ENCODE data around the gene HBG2. TPM values are rescaled to one million over a fixed set of nuclear protein-coding genes. Genes with fewer than 3 reads are reported as not detected.

HBG2 gene
- total and polyA plus RNA-seq, 2 of the 4 experiments (the other 2 are of a cell fraction): 0.54 TPM; not detected in 1

DNA sequence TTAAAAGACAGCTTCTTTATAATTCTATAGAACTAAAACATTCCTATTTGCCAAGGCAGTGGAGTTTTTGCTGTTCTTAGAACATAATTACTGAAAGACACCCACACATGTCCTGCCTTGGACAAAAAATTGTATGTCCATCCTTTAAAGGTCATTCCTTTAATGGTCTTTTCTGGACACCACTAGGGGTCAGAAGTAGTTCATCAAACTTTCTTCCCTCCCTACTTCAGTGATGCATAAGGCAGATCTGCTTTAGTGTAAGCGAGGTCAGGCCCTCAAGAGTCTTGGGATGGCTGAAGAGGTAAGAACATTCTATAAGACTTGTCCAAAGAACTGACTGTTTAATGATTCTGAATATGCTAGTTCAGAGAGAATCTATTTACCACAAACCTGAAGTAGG, 49.8 kb downstream of the HBG2 start:
- Histone ChIP-seq H4K20me1 (ENCODE audit: insufficient read depth, low read length) (no peaks in the 10 kb centered on the region), H3K4me1 (ENCODE audit: control insufficient read depth, insufficient read depth, low read length) (peaks cover 4% of the 10 kb centered on the region; the same call in 1 of the 2 replicates), H3K18ac (ENCODE audit: low read depth, low read length) (peak overlapping the region; percentile 31; the same call in 1 of the 2 replicates), H2AK9ac (replicated peaks; ENCODE audit: low read depth, low read length, poor library complexity) (no peak overlapping the region), H2BK20ac (ENCODE audit: low read depth, low read length) (peak overlapping the region; percentile 67; the same call in 1 of the 2 replicates), H3K4me2 (ENCODE audit: low read depth, low read length) (no peak overlapping the region), H2AFZ (replicated peaks; ENCODE audit: low read length, poor library complexity) (no peak overlapping the region), H3K4me3 (ENCODE audit: insufficient read depth, low read depth, low read length) (no peak overlapping the region), H3K9me1 (ENCODE audit: insufficient read depth, low read length) (no peaks in the 10 kb centered on the region), H3K4ac (ENCODE audit: low read depth, low read length) (peak overlapping the region; percentile 4; the same call in 1 of the 2 replicates), H4K8ac (ENCODE audit: low read depth in 2 of 2, low read length in 2 of 2) (peak overlapping the region in 1 of 2 experiments; percentile 16; a peak in 1 of 4 replicates), H4K91ac (ENCODE audit: insufficient read depth, low read depth, low read length) (0 out of 2 replicates have a peak overlapping the region, but pooled peaks have one; percentile 0), H3K27me3 (ENCODE audit: control insufficient read depth, insufficient read depth, low read length) (no peaks in the 10 kb centered on the region), H3K9me3 (ENCODE audit: control insufficient read depth, insufficient read depth, low read length) (no peaks in the 10 kb centered on the region), H3K79me1 (ENCODE audit: low read depth in 1 of 2, low read length in 2 of 2) (0 out of 4 replicates have a peak, but pooled peaks cover 0 to 3% of the 10 kb centered on the region in 2 experiments), H2BK15ac (ENCODE audit: low read depth, low read length) (no peak overlapping the region), H3K23ac (ENCODE audit: low read depth, low read length) (no peak overlapping the region), H3K9ac (ENCODE audit: low read depth, low read length) (no peak overlapping the region), H2BK5ac (ENCODE audit: low read depth, low read length, poor library complexity, severe bottlenecking) (peak overlapping the region; percentile 99), H3K56ac (ENCODE audit: extremely low read depth, insufficient read depth, low read length) (no peak overlapping the region), H4K5ac (ENCODE audit: low read depth, low read length) (no peak overlapping the region; the same call in 1 of the 2 replicates), H2AK5ac (ENCODE audit: low read depth, low read length) (no peak overlapping the region), H3K14ac (replicated peaks; ENCODE audit: low read depth, low read length) (peak overlapping the region; percentile 0; the same call in 1 of the 2 replicates), H3K36me3 (ENCODE audit: control insufficient read depth, insufficient read depth, low read length) (0 out of 2 replicates have a peak, but pooled peaks cover 1% of the 10 kb centered on the region), H3K27ac (ENCODE audit: insufficient read depth, low read length) (no peak overlapping the region), H2BK120ac (ENCODE audit: low read depth, low read length) (peak overlapping the region; percentile 25; the same call in 1 of the 2 replicates)
- CTCF ChIA-PET: interaction anchor here (0.6 to 1.1 kb wide), 4 partner anchors 75 to 93 kb away, joined by 3 to 5 read pairs (median 4); no protein-coding TSS in a partner anchor
- intact Hi-C loops (cut with micrococcal nuclease): loop anchor here (1.0 to 5.0 kb wide), 6 partner anchors 80 to 604 kb away; partner anchors contain the start of gene OR52N2
- BruUV-seq (replicated peaks): no TSS peak
- dilution Hi-C loops (cut with HindIII; ENCODE audit: low sequenced_read_pairs, unreplicated experiment): no loop called here
- in situ Hi-C loops (cut with MboI; ENCODE audit: low sequenced_read_pairs): loop anchor here (5.0 to 10.0 kb wide), 2 partner anchors 80 to 168 kb away; no protein-coding TSS in a partner anchor
- ATAC-seq (ENCODE audit: low read depth) (peak; percentile 94), DNase-seq (peak; percentile 90)
- POLR2A ChIA-PET (ENCODE audit: unreplicated experiment): interaction anchor here (0.7 kb wide), 1 partner anchor 161 kb away, joined by 5 read pairs; no protein-coding TSS in a partner anchor
- TF ChIP-seq RAD21 (IDR thresholded peaks at IDR 0.05; ENCODE audit: low read length) (peak; percentile 91), MAFK (IDR thresholded peaks at IDR 0.05; ENCODE audit: low read depth, low read length) (no peak), SMC3 (IDR thresholded peaks at IDR 0.05; ENCODE audit: low read depth, low read length) (peak; percentile 91), USF2 (IDR thresholded peaks at IDR 0.05; ENCODE audit: low read depth, low read length) (no peak)
- TF ChIP-seq, protein P1, sequence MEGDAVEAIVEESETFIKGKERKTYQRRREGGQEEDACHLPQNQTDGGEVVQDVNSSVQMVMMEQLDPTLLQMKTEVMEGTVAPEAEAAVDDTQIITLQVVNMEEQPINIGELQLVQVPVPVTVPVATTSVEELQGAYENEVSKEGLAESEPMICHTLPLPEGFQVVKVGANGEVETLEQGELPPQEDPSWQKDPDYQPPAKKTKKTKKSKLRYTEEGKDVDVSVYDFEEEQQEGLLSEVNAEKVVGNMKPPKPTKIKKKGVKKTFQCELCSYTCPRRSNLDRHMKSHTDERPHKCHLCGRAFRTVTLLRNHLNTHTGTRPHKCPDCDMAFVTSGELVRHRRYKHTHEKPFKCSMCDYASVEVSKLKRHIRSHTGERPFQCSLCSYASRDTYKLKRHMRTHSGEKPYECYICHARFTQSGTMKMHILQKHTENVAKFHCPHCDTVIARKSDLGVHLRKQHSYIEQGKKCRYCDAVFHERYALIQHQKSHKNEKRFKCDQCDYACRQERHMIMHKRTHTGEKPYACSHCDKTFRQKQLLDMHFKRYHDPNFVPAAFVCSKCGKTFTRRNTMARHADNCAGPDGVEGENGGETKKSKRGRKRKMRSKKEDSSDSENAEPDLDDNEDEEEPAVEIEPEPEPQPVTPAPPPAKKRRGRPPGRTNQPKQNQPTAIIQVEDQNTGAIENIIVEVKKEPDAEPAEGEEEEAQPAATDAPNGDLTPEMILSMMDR (conservative IDR thresholded peaks at IDR 0.05; ENCODE audit: low read depth, low read length): peak; percentile 82
- WGBS, 2 experiments (ENCODE audit: extremely low coverage in 2 of 2, insufficient read length in 1 of 2): no CpG with 5 or more reads among the region's 1 CpG

All from IMR-90 (cell line).